Fibroblast of the aortic adventitia (primary cell): ENCODE results near the gene NFATC1. TPM values are rescaled to one million over a fixed set of nuclear protein-coding genes. Genes with fewer than 3 reads are reported as not detected.

ENCODE experiments used
- DNase-seq: peaks from one replicate; pipeline ENCODE4 v3.0.0-alpha.2; 2010; ENCODE audit warnings: low read depth
- H3K4me3 ChIP-seq: 2 replicates; pipeline ENCODE4 v1.5.1; 2011; ENCODE audit warnings: low read depth, mild to moderate bottlenecking, control low read depth, low read length, moderate library complexity
- CTCF ChIP-seq: IDR thresholded peaks from 2 replicates; pipeline ENCODE4 v1.5.1; 2011; ENCODE audit warnings: mild to moderate bottlenecking, low read length, control low read depth, inconsistent platforms; ENCODE audit not compliant: insufficient read depth
- total RNA-seq: library from RNA; depleted of rRNA; stranded (reverse); fragments of >200 nt; gene quantifications from 2 replicates; pipeline ENCODE4 v1.2.3, GENCODE V29; 2012; ENCODE audit warnings: low replicate concordance

The NFATC1 gene
- total RNA-seq, 1 donor, result 3.0 TPM

DNA sequence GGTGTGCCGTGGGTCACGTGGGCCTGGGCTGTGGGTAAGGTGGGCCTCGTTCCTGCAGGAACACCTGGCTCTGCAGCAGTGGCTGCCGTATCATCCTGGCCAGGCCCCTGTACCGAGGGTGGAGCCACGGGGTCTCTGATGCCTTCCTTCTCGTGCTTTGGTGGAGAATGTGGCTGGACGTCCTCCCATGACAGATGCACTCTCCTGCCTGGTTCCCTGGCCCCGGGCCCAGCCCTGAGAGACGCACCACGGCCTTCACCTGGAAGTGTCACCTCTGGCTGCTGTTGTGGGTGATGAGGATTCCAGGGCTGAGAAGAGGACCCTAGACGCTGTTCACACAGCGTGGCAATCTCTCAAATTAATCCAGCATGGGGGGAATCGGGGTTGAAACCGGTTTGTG is 49.5 kb downstream of the NFATC1 start:
- TF ChIP-seq CTCF, result no peak
- DNase-seq, result no peak
- H3K4me3 ChIP-seq, result no peak overlapping the region

DNA sequence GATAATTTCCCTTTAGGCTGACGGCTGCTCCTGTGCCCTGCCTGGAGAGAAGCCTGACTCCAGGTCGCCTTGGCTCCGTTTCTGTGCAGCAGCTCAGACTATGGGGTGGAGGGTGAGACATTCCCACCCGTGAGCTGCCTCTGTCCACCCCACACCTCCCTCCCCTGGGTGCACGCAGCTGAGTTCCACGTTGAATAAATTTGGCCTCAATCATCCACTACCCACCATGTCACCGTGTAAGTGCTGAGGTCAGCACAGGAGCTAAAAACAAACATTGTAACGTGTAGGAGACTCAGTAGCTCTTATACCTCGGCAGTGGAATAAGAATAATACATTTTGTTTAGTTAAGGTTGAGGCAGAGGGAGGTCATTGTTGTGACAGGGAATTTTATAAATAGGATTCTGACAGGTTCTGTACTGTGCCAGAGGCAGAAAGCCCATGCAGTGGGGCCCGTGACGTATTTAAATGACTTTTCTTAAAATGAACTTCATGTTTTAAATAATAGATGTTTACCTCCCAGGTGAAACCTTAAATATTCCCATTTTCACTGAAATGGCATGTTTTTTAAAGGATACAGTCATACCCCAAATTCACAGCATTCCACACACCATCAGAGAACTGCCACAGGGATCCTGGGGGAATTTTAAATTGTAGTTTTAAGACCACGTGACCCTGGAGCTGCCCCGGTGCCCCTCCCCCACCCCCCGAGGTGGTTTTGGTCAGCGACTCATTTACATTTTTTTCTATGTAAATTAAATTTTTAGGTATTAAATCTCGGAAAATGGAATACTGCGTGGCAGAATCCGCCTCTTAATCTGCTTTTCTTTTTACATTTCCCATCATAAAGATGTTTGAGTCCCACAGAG is 50.2 kb downstream of the NFATC1 start:
- no peak overlapping the region for H3K4me3 ChIP-seq
- TF ChIP-seq CTCF, result no peak
- DNase-seq, result peak; percentile 10

DNA sequence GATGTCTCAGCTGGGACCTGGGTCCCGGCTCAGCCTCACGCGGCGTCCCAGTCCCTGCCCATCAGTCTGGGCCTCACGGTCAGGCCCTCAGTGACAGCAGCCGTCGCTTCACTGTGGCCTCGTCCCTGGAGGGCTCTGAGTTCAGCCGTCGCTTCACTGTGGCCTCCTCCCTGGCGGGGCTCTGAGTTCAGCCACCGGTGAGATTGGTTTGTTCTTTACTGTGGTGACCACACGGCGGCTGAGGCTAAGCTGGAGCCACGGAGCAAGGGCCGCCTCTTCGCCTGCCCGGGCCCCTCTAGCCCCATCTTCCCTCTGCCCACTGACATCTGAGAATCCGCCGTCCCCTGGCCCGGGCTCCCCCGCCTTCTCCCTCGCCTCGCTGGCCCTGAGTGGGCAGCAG is 51.2 kb downstream of the NFATC1 start:
- TF ChIP-seq CTCF, result no peak
- DNase-seq, result no peak
- H3K4me3 ChIP-seq, result no peak overlapping the region

GRCh38 chr18:79447703-79448367 is 52.1 kb downstream of the NFATC1 start:
- DNase-seq, result no peak
- TF ChIP-seq CTCF, result no peak
- no peak overlapping the region for H3K4me3 ChIP-seq

DNA sequence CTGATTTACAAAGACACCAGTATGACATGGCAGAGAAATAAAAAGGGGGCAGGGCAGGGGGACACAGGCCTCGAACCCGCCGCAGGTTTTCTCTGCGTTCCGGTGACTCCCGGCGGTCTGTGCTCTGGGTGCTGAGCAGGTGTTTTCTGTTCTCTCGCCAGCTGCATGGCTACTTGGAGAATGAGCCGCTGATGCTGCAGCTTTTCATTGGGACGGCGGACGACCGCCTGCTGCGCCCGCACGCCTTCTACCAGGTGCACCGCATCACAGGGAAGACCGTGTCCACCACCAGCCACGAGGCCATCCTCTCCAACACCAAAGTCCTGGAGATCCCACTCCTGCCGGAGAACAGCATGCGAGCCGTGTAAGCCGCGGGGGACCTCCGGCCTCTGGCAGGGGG is 52.9 kb downstream of the NFATC1 start:
- TF ChIP-seq CTCF, result no peak
- DNase-seq, result no peak
- no peak overlapping the region for H3K4me3 ChIP-seq

- H3K4me3 ChIP-seq, result no peak overlapping the region
- TF ChIP-seq CTCF, result no peak
- no peak for DNase-seq
Measured at GRCh38 chr18:79449551-79450288, 54.0 kb downstream of the NFATC1 start.
